Activated CD8-positive, alpha-beta memory T cell treated with anti-CD3 and anti-CD28 coated beads, Interleukin-2, amount 50 U/mL, for 1 hour (primary cell): ENCODE data around the gene ARHGAP23.

Experiments
- DNase-seq: peaks from one replicate; pipeline ENCODE4 v3.0.0-alpha.2; 2020; ENCODE audit errors: extremely low read depth

The ARHGAP23 gene

DNA sequence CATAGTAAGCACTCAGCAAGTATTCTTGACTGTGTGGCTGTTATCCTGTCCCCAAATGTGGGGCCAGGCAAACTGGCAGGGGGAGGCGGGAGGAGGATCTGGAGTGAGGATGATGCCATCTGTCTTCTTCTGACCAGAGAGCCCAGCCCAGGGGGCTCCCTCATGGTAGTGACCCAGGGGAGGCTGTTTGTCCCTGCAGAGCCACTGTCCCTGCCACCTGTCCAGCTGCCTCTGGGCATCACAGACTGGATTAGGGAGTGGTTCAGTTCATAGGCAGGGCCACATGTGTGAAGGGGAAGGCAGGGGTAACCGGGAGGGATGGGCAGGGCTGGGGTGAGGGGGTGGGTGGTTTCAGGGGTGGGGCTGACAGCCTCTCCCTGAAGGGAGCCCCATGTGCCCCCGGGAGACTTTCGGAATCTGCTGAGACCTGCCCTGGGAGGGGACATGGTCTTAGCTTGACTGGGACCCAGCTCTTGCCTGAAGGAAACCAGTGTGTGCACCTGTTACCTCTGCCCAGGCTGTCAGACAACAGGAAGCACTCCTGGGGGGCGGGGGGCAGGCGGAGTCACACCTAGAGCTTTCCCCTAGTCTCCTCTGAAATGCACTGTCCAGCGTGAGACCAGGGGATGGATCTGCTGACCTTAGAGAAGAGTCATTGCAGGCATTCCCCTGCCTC lies 15.2 kb downstream of the ARHGAP23 start:
- no peak for DNase-seq

DNA sequence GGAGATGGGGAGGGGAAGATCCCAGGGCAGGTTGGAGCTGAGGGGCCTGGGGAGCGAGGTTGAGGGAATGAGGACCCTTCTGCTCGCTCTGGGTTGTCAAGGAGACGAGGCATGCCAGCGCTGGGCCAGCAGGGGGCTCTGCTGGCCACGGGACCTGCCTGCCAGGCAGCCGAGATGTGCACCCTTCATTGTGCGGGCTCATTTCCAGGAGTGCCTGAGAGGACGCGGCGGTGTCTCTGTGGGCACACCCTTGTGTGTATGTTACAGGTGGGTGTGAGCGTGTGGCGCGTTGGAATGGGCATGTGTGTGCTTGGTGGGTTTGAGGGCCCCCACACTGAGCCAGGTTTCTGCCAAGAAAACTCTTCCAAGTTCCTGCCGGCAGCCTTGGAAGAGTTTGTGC lies 15.9 kb downstream of the ARHGAP23 start:
- DNase-seq: peak; percentile 7

DNA sequence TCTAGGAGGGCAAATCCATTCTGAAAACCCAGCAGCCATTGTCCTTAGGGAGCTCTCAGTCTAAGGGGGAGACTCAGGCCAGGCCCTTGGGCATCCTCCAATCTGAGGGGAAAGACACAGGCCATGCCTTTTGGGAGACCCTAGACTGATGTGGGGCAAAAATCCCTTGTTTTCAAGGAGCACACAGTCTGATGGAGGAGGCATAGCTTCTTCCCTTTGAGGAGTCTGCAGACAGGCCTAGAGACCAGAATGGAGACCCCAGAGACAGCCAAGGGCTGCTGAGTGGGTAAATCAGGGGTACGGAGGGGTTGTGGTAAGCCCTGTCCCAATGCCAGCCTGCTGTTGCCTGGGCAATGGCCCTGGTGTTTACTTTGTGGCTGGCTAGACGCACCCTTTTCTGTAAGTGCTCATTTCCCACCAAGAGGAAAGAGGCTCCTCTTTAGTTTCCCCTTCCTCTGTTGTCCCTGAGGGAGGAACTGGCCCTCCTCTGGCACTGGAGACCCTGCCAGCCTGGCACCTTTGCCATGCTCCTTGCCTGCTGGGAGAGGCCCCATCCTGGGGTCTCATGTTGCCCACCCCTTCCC lies 19.3 kb downstream of the ARHGAP23 start:
- no peak for DNase-seq

DNA sequence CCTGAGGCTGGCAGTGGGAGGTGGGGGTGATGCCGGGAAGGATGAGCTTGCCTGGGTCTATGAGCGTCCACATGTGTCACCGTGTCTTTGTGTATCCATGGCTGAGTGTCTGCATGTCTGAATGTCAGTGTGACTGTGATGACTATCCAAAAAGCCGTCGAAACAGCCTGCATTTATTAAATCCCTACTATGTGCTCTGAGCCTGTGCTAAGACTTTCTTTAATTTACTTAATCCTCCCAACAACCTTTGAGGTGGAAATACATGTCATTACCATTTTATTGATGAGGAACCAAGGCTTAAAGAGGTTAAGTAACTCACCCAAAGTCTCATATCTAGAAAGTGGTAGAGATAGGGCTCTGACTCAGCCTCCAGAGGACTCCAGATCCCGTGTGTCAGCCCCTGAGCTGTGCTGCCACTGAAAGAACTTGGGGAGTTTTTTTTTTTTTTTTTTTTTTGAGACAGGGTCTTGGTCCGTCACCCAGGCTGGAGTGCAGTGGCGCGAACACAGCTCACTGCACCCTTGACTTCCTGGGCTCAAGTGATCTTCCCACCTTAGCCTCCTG lies 20.0 kb downstream of the ARHGAP23 start:
- no peak for DNase-seq

DNA sequence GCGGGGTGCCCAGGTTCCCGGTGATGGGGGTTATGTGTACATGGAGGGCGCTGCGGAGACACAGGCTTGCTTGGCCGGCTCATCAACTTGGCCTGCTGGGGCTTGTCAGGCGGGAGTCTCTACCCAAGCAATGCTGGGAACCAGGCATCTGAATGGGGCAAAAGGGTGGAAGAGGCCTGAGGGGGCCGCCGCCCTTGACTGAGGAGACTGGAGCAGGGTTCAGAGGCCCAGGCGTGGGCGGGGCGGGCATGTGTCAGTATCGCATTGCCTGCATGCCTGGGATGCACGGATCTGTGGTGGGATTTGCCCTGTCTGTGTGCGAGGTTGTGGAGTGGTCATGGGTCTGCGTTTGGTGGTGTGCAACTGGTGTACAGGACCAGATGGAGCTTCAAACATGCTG lies 21.1 kb downstream of the ARHGAP23 start:
- no peak for DNase-seq

DNA sequence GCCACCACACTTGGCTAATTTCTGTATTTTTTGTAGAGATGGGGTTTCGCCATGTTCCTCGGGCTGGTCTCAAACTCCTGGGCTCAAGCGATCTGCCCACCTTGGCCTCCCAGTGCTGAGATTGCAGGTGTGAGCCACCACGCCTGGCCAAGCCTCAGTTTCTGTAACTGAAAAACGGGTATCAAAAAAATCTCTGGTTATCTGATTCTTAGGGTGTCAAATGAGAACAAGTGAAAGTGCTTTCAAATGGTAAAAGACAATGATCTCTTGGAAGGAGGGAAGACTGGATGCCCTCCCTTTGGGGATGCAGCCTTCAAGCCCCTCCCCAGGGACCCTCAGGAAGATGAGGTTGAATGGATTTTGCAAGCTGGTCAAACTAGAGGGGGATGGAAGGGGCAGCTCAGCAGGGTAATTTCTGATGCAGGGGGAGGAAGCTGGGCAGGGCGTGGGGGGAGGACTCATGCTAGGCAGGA lies 22.3 kb downstream of the ARHGAP23 start:
- no peak for DNase-seq

DNA sequence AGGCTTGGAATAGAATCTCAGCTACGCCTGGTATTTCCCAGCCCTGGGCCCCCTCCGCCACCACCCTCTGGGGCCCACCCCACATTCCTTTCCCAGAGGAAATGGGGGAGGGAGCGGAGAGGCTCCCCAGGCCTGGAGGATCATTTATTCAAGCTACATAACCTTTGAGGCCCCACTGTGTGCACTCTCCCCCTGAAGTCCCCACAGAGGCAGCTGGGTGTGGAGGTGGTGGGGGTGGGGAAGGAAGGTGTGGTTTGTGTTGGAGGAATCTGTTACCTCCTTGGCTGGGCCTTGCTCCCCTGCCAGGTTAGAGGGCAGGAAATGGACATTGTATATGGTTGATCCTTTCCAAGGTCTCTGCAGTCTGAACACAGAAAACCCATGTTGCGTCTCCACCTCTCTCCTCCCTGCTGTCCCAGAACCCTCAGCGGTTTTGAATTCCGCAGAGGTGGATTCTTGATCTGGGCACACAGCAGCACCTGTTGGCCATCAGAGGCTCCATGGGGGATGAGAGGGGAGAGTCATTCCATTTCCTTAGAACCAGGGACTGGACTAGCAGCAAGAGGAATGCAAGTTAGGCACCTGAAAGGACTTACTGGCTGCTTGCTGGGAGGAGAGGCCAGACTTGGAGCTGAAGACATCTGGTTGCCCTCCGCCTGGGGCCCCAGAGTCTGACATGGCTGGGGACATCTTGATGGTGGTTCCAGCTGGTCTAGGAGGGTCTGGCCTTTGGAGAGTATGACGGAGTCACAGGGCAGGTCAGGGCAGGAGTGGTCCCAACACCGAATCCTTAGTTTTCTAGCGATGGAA lies 23.0 kb downstream of the ARHGAP23 start:
- no peak for DNase-seq

DNA sequence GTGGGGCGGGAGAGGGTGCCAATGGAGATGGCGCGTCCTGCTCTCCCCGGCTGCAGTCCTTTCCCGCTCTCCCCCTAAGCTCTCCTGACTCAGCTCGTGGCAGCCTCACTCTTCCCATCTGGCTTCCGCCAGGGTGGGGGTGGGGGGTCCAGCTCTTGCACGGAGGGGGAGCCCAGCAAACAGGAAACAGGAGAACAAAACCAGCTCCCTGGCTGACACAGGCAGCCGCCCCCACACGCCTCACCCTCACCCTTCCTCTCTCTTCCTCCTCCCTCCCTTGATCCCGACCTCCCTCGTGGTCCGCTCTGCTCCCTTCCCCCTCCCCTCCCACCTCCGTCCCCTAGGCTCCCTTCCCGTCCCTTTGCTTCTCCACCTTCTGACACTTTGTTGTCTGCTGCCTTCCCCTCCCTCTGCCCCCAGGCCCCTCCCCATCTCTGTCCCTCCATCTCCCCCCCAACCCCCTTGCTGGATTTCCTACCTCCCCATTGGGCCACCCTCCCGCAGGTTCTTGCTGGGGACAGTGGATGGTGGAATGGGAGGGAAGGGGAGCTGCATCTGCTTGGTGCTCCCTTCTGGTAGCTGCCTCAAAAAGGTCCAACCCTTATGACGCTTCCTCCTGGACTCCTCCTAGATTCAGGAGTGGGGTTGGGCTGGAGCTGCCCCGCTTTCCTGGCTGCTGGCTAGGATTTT lies 23.7 kb downstream of the ARHGAP23 start:
- no peak for DNase-seq

DNA sequence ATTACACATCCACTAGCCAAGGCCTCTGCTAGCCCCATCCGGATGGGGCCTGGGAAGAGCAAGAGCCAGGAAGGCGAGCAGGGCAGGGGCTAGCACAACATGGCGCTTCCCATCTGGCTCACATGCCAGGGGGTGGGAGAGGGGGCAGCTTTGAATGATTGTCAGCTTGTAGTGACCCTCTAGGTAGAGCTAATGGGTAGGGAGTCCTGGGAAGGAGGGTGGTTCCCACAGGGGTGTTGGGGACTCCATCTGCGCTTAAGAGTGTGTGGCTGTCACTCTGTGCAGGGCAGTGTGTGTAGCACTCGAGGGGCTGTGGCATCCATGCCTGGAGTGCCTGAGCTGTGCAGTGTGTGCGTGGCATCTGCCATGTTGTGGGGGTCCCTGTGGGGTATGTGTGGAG lies 24.5 kb downstream of the ARHGAP23 start:
- no peak for DNase-seq

DNA sequence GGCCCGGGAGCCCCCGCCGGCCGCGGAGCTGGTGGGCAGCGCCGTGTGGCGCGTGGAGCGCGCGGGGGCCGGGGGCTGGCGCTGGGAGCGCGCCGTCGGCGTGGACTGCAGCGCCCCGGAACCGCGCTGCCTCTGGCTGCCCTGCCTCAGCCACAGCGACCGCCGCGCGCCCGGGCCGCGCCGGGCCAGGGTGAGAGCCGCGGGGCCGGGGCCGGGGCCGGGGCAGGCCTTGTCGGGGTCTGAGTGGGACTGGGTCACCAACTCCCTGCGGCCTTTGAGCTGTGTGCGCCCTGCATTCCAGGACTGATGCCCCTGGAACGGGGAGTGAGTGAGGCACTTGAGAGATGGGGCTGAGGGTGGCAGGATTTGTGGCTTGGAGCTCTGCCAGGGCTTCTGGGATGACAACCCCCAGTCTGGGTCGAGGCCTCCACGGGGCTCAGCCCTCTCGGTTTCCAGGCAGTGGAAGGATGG lies 25.7 kb downstream of the ARHGAP23 start:
- no peak for DNase-seq

DNA sequence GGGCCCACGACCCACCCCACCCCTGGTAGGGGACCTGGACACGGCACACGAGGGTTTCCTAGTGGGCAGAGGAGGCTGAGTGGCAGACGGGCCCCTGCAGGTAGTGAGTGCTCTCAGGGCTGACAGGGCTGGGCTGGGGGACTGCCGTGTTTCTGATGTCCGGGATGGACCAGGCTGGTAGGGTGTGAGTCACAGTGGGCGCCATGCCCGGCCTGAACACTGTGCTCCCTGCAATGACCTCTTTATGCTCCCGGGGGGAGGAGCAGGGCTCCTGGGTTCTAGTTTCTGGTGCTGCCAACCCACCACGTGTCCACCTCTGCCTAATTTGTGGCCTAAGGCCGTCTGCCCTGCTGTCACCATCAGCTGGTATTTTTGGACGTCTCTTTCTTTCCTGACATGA lies 26.3 kb downstream of the ARHGAP23 start:
- no peak for DNase-seq

DNA sequence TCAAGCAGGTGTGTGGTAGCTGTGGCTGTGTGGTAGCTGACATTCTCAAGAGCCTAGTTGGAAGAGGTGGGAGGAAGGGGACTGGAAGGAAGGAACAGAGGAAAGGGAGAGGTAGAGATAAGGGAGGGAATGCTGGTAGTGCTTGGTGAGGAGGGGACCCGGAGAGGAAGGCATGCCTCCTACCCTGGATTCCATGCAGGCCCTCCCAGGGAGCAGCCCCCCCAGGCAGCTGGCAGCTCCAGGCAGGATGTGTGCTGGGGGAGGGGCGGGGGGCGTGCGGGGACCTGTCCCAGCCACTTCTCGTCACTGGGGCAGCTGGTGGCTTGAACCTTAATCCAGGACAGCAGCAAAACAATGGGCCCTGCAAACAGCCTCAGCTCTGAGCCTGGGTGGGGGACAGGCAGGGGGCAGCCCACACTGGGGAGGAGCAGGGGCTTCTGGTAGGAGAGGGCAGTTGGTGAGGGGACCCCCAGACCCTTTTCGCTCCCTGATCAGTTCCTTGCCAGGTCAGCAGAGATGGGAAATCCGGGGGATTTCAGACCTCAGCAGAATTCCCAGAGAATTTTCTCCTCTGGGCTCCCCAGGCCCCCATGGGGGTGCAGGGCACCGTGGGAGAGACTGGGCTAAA lies 27.1 kb downstream of the ARHGAP23 start:
- DNase-seq: no peak

DNA sequence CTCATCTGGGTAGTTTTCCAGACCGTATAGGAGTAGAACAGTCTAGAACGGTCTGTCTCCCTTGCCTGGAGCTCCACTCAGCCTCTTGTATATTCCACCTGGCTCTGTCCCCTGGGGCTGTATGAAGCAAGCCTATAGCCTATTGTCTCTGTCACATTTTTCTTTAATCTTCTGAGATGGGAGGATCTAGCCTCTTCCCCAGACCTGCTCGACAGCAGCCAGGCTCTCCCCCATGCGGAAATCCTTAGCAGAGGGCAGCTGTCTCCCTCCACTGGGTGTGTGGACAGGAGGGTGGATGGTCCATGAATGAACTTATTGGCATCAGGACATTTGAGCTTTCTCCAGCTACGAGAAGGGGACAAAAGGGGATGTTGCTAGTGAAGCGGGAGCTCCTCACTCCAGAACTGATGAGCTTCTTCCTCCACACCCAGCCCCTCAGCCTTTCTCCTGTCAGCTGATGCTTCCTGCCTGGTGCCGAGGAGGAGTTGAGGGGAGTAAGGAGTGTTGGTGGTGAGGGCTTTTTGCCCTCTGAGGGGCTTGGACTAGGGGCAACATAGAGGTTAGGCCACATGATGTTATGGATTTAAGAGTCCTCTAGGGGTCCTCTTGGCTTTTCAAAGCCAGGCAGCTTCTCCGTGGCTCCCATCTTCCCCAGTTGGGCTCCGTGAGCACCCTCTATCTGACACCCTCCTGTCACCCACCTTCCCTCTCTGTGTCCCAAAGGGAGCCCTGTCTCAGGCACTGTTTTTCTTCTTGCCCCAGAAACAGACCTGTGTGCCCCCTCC lies 28.0 kb downstream of the ARHGAP23 start:
- DNase-seq: no peak

DNA sequence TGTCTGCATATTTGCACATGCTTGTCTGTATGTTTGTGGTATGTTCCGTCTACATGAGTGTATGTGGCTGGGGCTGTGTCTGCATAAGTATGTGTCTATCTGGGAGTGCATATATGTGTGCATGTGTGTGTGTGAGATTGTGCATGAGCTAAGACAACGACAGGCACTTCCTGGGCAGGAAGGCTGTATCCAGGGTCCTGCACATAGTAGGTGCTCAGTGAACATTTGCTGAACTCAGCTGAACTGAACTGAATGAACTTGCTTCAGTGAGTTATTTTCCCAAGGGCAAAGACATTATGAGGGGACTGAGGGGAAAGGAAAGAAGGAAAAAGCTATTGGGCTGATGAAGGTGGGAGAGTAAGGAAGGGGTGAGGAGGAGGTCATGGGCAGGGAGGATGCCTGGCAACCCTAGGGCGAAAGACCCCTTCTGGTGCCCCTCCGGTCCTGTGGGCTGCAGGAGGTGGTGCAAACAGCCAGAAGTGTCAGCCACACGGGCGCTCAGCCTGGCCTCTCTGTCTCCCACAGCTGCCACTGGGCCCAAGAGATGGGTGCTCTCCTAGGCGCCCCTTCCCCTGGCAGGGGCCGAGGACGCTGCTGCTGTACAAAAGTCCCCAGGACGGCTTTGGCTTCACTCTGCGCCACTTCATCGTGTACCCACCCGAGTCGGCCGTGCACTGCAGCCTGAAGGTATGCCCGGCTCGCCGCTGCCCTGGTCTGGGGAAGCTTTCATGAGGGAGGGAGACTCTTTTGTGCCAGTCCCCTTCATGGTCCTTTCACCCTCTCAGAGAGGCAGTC lies 29.5 kb downstream of the ARHGAP23 start:
- no peak for DNase-seq

DNA sequence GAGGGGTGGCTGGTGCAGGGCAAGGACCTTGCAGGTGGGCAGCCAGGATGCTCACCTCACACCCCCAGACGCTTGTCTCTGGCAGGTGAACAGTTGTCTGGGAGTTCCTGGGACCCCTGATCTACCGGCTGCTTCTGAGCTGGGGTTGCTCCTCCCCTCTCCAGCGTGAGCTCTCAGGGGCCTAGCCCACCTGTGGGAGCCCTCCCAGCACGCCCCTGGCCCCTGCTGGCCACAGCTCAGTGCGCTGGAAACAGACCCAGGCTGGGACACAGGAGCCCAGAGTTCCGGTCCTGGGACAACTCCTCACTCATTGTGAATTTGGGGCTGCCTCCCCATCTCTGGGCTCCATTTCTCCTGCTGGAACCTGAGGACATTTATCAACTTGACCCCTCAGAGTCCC lies 30.3 kb downstream of the ARHGAP23 start:
- no peak for DNase-seq

DNA sequence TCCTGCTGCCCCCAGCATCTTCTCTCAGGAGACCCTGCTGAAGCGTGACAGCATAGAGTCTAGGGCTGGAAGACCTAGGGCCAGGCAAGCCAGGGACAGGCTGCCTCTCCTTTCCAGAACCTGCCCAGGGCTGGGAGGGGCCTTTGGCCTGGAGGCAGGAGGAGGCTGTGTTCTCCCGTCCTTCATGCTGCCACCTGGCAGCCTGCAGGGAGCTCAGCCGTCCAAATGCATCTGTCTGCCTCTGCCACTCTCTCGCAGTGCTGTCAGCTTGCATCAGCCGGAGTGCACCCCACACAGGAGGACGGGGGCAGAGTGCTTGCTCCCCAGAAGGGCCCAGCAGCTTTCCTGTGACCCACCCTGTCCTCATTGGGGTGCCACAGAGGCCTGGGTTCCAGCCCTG lies 31.3 kb downstream of the ARHGAP23 start:
- no peak for DNase-seq

DNA sequence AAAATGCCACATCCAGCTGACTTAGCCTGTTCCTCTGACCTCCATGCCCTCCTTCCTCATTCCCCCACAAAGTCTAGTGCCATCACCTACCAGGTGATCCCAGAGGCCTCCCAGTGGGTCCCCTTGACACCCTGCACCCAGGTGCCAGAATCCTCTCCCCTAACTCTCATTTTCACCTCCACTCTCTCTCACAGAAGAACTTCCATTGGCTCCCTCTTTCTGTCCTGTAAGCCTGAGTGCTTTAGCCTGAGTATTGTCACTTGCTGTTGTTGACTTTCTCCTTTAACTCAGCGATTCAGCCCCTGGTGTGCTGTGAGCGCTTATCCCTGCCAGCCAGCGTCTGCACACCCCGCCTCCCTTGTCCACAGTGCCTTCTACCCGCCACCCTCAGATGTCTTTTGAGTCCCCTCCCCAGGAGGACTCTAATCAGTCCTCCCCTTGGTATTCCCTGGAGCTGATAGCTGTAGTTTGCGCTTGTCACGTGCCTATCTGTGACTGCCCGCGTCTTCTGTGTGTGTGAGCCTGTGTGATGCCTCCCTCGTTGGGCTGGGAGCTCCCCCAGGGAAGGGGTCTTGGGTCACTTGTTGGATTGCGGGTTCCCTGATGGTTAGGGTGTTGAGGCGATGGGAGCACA lies 31.9 kb downstream of the ARHGAP23 start:
- no peak for DNase-seq

DNA sequence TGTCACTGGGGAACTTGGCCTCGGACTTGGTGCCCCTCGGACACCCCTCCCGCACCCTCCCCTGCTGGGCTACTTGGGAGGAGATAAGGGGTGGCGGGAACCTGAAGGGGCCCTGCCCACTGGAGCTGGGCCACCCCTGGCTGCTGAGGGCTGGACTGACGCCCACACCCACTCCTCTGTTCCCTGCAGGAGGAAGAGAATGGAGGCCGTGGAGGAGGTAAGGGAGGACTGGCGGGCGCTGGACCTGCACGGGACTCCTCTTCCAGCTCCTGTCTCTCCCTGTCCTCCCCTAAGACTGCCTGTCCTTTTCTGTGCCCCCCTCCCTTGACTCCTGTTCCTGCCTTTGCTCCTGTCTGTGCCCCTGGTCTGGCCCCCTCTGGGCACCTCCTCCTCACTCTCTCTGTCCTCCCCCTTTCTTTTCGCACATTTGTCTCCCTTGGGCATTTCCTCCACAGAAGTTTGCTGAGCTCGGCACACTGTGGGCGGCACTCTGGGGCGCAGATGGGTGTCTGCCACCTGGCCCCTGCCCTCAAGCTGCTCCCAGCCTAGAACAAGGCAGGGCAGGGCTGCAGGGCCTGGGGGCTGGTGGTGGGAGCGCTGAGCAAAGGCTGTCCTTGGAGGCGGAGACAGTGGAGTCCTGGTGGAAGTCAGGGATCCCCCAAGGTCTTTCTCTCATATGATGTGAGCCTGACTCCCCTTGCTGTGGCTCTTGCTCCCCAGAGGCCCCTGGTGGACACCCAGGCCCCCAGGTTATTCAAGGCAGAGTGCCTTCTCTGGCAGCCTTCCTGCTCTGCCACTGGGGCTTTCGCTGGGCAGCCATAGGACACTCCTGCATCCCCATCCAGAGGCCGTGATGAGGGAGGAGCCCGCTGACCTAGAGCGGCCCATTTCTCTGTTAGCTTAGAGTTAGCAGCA lies 32.7 kb downstream of the ARHGAP23 start:
- no peak for DNase-seq
